Stimulated activated CD4-positive, alpha-beta T cell treated with anti-CD3 and anti-CD28 coated beads, Interleukin-1b, Interleukin-23, amount 100 ng/mL, for 48 hours (primary cell): Measurements from ENCODE around the gene C1QTNF12.
"Not testable (repeated sequence)": the region's sequence is repeated elsewhere in the genome, so short reads cannot be mapped to it uniquely, and the experiment has no call there.

Experiments used
- DNase-seq: peaks from one replicate; pipeline ENCODE4 v3.0.0-alpha.2; 2020

C1QTNF12 gene

GRCh38 chr1:1197188-1197500 is 49.4 kb downstream of the C1QTNF12 start:
- no peak for DNase-seq

DNA sequence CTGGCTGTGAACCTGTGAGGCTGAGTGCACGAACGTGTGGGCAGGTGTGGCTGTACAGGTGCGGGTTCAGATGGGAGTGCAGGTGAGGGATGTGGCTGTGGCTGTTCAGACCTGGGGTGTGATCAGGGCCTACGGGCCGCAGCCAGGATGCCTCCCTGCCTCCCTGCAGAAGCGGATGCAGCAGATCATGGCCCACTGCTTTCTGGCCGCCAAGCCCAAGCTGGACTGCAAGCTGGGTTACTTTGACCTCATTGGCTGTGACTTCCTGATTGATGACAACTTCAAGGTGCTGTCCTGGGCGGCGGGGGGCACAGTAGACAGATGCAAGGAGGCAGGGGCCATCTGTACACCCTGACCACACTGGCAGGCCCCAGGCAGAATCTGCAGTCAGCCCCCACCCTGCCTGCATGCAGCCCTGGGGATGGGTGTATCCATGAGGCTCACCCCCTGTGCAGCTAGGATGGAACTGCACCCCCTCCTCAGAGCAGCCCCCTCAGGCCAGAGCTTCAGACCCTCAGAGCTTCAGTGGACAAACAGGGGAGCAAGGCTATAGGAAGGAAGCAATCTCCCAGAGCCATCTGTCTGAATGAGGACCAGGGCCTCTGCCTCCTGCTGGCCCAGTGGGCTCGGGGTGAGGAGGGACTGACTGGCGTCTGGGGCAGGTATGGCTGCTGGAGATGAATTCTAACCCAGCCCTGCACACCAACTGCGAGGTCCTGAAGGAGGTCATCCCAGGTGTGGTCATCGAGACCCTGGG is 49.9 kb downstream of the C1QTNF12 start:
- no peak for DNase-seq

DNA sequence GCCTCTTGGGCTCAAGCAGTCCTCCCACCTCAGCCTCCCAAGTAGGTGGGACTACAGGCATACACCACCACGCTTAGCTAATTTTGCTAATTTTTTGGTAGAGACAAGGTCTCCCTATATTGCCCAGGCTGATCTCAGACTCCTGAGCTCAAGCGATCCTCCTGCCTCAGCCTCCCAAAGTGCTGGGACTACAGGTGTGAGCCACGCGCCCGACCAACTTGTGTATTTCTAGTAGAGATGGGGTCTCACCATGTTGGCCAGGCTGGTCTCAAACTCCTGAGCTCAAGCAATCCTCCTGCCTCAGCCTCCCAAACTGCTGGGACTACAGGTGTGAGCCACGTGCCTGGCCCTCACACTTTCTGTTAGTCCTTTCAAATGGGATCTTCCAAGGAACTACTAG is 50.8 kb downstream of the C1QTNF12 start:
- DNase-seq, result not testable (repeated sequence)

GRCh38 chr1:1194723-1195122 is 51.8 kb downstream of the C1QTNF12 start:
- no peak for DNase-seq
